Activated CD4-positive, alpha-beta T cell treated with anti-CD3 and anti-CD28 coated beads for 4 hours (primary cell): ENCODE measurements around the gene KRT72.
"Not testable (repeated sequence)": the region's sequence is repeated elsewhere in the genome, so short reads cannot be mapped to it uniquely, and the experiment has no call there.

Experiments used
- DNase-seq, 2 donors: peaks; one replicate each; pipeline ENCODE4 v3.0.0-alpha.2; 2020

Gene KRT72

DNA sequence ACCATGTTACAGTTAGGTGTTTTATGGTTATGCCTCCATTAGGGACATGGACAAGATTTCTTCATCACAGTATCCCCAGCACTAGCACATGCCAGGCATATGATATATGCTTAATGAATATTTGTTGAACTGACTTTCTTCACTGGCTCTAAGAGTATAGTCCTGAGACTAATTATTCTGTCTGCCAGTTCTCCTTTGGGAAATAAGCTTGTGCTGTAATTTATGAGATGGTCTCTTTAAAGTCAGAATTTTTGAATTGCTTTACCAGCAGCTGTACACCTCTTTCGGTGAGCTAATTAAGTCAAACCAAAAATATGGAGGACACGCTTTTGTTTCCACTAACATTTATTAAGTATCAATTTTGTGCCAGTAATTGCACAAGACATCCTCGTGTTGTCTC is 4.8 kb upstream of the KRT72 start:
- no peak for DNase-seq

DNA sequence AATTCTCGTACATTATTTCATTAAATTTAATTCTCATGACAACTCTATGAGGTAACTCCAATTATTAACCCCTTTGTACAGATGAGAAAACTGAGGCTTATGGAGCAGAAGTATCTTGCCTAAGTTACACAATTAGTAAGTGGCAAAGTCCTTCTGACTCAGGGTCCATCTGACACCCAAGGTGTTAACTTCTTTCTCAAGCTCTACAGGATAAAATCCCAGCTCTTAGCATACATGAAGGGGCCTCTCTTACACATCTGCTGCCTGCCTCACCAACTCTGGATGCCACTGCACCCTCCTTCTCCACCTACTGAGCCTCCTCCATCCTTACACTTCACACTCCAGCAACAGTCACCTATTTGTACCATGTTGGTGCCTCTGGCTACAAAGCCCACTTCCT is 4.3 kb upstream of the KRT72 start:
- DNase-seq, result no peak

DNA sequence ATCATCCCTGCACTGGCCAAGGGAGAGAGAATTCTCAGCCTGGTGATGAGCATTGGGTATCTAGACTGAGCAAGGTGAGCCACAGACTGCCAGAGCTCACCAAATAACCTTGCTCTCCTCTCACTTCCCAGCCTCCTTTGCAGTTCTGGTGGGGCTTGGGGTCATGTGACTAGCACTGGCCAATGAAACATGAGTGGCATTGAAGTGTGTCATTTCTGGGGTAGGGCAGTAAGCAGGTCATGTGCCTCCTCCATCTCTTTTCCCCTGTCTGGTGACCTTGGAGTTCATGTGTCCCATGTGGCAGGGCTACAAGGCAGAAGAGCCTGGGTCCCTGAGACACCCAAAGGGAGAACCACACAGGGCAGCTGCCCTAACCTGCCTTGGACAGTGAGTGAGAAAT is 3.6 kb upstream of the KRT72 start:
- DNase-seq, result no peak

DNA sequence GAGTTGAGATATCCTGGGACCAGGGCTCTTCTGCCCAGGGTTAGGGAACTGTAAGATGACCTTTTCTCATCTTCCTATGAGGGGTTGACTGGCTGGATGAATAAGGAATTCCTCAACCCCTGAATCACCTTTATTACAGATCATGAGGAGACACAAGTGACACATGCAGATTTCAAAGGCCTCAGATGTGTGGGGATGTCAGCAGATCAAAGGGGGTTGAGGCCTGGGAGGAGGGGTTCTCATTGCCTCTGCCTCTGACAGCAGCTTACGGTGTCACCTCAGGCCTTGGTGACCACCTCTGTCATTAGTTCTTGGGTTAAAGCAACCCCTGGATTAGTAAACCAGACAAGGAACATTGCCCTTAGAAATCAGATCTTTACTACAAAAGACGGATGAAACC is 2.1 kb upstream of the KRT72 start:
- DNase-seq, result peak; percentile 41 to 44

DNA sequence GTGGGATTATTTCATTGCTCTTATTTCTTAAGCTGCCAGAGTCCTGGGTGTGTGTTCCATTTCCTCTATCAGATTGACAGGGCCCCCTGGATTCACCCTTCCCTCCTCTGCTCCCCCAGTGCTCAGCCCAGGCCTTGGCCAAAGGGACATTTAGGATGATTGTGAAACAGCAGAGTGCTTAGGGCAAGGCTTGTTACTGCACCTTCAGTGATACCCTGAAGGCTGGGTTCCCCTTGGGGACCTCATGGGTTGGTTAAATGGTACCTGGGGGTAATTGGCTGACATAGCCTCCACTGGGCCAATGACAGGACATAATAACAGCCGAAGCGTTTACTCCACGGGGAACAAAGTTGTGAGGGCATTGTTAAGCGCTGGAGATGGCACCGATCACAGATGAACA is 1.3 kb upstream of the KRT72 start:
- DNase-seq, result no peak

DNA sequence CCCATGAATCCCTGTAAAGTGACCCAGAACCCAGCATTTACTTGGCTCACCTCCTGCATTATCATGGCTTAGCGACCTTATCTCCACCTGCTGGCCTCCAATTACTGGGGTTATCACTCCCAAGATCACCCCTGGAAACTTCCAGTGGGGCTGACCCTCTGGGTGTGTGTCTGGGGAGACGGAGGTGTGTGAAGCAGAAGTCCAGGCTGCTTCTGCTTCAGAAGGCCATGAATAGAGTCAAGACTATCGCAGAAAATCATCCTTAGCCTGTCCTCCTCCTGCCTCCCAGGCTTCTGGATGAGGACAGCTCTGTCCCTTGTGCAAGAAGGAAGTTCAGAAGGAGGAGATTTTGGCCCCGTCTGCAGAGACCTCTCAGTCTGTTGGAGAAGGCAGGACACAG is 408 bp upstream of the KRT72 start:
- DNase-seq, result no peak

DNA sequence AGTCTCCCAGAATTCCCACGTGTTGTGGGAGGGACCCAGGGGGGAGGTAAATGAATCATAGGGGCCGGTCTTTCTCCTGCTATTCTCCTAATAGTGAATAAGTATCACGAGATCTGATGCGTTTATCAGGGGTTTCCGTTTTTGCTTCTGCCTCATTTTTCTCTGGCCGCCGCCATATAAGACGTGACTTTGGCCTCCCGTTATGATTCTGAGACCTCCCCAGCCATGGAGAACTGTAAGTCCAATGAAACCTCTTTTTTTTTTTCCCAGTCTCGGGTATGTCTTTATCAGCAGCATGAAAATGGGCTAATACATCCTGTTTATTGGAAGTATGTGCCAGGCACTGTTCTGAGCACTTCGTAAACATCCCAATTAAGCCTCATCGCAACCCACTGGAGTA is 788 bp downstream of the KRT72 start:
- no peak for DNase-seq

DNA sequence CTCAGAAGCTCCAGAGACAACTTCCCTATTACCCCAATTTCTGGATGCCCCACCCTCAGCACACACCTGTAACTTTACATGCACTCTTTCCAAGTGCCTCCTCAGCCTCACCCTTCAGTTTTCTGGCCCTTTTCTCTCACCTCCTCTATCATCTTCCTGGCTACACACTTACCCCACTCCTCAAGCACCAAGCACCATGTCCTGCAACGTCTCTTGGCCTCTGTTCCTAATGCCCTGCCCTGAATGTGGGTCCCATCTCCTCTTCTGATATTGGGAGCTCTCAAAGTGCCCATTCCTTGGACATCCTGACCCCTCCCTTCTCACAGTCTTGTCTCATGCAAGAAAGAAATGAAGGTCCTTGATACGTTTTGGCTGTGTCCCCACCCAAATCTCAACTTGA is 1.2 kb downstream of the KRT72 start:
- DNase-seq, result no peak

DNA sequence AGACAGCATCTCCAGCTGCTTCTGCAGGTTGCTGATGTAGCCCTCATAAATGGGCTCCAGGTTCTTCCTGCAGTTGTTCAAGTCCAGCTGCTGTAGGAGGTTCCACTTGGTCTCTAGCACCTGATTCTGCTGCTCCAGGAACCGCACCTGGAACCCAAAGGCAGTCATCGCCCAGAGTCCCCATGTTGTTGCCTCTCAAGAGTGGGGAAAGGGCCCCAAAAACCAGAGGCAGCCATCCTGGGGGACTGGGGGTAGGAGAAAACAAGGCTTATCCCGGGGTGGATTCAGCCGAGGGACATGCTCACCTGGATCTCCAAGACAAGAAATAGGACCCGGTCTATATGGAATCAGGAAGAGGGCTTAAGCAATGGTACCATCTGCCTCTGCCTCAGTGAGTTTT is 2.3 kb downstream of the KRT72 start:
- DNase-seq, result no peak

DNA sequence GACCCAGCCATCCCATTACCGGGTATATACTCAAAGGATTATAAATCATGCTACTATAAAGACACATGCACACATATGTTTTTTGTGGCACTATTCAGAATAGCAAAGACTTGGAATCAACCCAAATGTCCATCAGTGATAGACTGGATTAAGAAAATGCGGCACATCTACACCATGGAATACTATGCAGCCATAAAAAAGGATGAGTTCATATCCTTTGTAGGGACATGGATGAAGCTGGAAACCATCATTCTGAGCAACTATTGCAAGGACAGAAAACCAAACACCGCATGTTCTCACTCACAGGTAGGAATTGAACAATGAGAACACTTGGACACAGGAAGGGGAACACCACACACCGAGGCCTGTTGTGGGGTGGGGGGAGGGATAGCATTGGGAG is 7.0 kb downstream of the KRT72 start:
- not testable (repeated sequence) for DNase-seq

DNA sequence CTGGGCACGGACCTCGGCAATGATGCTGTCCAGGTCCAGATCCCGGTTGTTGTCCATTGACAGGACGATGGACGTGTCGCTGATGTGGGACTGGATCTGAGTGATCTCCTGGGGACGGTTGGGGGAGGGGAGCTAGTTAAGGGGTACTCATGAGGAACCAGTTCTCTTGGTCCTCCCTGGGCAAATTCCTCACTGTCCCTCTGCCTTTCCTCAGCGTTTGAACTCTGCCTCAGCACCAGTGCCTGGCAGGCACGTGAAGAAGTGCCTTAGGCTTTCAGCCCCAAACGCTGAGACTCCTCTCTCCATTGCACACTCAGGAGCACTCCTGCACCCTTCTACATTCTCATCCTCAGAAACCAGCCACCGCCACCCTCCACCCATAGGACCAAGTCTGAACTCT is 9.7 kb downstream of the KRT72 start:
- no peak for DNase-seq

DNA sequence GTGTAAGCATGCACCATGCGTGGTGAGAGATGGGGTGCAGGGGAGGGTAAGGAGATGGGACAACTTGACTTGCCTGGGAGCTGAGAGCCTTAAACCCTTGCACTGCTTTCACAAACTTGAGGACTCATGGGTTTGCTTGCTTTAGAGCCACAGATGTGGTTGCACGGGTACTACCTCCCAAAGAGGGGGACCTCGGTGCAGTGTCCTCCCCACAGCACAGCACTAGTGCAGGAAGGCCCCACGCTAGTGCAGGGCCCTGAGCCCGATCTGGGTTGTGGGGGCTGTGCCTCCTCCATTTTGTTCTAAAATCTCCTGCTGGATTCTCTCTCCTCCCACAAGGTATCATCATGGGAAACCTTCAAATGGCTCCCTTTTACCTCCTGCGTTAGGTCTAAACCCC is 11.2 kb downstream of the KRT72 start:
- DNase-seq, result no peak

DNA sequence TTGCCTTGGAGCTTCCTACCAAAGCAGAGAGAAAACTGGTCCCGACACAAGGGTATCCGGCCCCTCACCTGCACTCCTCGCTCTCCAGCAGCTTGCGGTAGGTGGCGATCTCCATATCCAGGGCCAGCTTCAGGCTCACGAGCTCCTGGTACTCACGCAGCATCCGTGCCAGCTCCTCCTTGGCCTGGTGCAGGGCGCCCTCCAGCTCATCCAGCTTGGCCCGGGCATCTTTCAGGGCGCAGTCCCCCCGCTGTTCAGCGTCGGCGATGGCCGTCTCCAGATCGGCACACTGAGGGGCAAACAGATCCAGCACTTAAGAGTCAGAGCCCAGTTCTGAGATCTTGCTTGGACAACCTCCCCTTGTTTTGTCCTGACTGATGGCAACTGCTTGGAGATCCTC is 13.7 kb downstream of the KRT72 start:
- no peak for DNase-seq

DNA sequence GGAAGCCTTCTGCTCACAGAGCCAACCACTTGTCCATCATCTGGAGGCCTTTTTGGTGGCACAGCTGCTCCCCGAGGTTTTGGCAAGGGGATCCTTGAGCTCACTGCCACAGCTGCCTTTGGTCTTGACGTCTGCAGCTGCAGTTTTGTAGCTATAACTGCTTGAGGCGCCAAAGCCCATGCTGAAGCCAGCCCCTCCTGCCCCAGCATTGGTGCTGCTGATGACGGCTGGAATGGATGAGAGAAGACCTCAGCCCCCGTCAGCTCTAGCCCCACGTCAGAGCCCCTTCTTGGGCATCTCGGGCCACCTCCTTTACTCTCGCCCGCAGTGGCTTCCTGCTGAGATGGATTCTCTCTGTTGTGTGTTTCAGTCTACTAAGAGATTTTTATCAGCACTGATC is 15.3 kb downstream of the KRT72 start:
- DNase-seq, result peak; percentile 35 to 44

DNA sequence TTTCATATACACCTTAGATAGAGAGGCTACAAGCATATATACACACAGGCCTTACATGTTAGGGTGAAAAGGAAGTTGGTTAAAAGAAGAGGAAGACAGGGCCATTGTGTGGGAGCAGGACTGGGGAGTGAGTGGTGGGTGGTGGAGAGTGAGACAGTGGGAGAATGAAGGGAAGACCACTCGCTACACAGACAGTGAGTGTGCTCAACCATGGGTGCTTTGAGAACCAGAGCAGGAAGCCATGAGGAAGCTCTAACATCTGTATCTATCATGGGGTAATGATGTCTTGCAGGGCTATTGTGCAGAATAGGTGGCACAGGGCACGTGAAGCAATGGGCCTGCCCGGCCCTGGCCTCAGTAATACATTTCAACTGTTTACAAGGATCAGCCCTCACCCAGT is 16.2 kb downstream of the KRT72 start:
- no peak for DNase-seq

DNA sequence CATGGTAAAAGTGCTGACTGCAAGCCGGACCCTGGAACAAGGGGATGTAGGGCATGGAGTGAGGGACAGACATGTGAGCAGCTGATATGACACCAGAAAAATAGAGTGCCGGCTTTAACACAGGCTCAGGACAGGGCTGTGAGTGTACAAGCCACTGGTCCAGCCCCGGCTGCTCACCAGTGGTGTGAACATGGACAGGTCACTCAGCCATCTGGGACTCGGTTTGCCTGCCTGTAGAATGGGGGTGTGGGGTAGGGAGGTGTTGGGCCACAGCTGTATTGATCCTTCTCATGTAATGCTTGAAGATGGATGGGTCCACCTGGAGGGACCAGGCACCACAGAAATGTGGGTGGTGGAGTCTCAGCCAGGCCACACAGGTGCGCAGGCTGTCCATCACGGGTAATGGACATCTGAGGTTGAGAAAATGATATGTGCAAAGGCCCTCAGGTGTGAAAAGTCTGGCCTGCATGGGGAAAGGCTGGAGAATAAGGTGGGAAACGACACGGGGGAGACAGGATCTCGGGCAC is 17.0 kb downstream of the KRT72 start:
- DNase-seq, result no peak

DNA sequence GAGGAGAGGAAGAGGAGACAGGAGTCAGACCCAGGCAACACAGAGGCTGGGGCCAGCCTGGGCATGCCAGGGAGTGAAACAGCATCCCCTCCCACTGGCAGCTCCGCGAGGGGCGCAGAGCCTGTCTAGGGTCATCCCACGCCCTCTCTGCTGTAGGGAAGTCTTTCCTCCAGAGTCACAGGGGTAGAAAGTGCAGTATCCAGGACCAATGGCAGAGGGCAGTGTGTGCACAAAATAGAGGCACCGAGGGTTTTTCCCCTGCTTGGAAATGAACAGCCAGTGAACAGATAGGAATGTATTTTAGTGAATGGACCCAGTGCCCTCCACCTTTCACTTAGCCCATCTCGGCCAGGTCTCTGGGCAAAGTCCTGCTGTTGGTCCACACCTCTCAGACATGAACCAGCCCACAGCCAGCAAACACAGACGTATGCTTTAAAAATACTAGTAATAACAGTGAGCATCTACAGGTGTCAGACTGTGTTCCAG is 18.2 kb downstream of the KRT72 start:
- DNase-seq, result peak; percentile 58 to 72

DNA sequence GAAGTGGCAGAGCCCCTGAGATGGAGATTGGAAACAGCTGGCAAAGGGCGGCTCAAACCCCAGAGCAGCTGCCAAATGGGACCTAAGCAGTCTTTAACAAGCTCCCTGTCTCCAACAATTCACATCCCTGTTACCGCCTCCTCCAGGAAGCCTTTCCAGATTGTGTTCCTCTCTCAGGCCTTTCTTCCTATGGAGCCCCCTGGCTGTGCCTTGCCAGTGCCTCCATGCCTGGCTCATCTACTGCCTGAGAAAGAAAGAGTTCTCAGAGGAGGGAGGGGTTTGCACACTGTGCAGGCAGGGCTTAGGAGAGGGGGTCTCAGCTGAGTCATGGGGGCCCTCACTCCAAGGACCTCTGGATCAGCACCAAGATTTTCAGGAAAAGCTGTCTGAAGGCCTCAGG is 18.8 kb downstream of the KRT72 start:
- no peak for DNase-seq

DNA sequence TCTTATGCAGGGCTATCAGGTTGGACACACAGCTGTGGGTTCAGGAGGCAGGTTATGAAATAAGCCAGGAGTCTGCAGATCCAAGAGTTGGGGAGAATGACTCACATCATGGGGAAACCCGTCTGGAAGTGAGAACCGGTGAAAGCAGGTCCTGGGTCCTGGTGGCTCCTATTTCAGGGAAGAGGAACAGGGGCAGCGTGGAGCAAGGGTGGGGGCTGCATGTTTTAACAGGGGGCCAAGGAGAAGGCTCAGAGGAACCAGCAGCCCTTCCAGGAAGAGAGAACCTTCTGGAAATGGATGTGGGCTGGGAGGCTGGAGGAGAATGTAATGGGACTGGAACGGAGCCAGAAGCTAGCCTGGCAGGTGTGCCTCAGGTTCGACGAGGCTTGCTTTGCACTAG is 19.8 kb downstream of the KRT72 start:
- no peak for DNase-seq

DNA sequence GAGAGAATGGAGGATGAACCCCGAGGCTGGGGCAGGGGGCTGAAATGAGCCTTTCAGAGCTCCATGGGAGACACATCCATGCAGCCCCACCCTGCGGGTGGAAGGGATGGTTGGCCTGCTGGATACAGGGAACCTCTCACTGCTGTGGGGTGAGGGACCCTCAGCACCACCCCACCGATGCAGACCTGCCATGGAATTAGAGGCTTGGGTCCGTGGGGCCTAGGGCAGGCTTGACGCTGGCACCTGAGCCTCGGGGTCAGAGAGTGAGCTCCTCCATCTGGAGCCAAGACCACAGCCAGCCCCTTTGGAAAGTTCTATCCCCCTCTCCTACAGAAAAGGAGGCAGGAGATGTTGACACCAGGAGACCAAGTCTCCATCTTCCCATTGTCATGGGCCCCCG is 20.2 kb downstream of the KRT72 start:
- no peak for DNase-seq

DNA sequence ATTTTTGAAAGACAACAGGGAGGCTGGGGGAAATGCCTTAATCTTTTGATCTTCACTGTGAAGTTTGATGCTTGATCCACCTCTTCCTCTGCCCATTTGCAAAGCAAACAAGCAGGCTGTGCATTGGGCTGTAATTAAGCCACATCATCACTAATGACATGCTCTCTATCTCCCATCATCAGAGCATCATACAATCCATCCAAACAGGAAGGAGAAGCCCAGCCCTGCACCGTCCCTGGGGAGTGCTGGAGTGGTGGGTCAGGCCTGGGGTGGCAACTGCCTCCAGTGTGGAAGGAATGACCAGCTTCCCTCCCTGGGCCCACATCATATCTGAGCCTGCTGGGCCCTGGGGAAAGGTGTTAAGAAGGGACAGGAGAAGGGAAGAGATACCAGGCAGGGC is 20.8 kb downstream of the KRT72 start:
- DNase-seq, result no peak

DNA sequence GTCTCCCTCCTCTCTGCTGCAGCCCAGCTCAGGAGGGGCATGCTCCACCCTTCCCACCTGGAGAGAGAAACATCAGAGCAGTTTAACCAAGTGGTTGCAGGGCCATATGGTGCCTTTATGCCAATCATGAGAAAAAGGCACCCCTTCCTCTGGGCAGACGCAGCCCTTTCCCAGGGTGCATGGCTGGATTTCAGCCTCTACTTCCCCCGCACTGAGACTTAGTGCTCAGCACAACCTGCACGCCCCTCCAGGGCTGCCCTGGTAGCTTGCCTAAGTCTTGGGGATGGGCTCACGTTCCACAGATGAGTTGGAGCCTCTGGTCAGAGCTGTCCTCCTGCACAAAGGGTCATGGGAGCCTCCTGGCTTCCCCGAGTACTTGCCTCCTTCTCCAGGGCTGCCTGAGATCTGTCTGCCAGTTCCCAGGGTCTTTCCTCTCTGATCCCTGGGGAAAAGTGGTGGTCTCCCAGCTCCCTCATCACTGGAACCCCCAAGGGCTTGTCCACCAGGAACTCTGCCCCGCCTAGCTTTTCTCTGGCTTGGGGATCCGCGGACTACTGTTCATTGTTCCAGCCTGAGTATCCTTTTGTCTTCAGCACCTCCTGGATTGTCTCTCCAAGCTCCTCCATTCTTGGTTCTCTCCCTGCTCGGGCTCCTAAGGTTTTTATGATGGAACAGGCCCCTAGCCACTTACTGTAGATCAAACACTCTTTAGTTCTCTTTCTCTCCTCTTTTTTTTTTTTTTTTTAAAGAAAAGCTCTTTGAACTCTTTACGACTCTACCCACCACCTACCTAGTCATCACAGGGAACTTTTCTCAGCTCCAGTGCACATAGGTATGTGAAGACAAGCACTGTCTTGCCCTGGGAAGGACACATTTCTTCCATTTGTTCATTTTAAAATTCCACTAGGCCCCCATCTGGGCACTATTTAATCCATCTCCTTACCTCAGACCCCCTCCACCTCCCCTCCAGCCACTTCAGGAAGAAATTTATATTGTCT is 21.5 kb downstream of the KRT72 start:
- DNase-seq, result no peak

DNA sequence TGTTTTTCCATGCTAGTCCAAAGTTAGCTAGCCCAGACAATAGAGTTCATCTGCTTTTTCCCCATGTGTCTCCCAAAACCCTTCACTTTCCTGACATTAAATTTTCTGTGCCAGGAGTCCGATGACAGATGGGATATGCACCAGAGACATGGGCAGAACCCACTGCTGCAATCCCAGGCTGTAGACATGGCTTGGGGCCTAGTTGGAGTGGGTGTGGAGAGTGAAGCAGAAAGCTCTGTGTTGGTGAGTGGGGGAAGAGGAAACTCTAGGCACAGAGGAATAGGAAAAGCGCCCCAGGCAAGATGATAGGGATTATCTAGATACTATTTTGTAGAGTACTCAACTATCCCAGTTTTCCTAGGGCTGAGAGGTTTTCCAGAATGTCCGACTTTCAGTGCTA is 22.8 kb downstream of the KRT72 start:
- DNase-seq, result no peak

DNA sequence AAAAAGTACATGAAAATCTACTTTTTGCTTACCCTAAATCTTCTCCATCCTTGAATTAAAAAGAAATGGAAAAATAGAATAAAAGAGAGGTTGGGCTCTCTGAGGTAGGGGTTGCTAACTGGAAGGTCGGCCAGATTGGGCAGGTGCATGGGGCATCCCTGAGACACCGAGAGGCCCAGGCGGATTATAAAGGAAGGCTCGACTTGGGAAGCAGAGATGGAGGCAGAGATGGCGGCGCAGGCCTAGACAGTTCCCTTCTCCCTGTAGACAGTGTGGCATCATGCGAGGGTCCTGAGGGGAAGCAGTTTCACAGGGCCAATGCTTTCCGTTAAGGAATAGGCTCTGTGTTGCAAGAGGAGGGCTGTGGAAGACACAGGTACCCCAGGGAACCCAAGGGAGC is 23.9 kb downstream of the KRT72 start:
- no peak for DNase-seq

DNA sequence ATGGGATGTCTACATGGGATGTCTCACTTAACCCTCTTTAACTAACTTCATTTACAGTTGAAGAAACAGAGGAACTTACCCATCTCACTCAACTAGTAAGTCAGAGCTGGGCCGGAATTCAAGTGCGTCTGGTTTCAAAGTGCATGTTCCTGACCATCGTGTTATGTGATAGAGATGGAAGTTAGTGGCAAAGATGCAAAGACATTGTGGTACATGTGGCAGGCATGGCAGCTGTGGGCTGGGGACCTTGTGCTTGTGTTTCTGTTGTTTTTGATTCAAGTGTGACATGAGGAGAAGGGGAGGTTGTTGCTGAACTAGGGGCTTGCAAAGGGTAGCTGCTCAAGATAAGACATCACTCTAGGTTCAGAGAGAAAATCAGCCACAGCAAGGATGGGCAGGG is 25.3 kb downstream of the KRT72 start:
- no peak for DNase-seq
